ENCODE measurements around the gene SLC2A6. TPM values are rescaled to one million over a fixed set of nuclear protein-coding genes. Genes with fewer than 3 reads are reported as not detected.

Gene SLC2A6
- total and polyA plus RNA-seq, 4 donors, result 5.7 to 26.3 (median 20.3) TPM

GRCh38 chr9:133472277-133472645, 6.6 kb downstream of the SLC2A6 start:
- WGBS (ENCODE audit: insufficient coverage), result 84% methylated on average over 9 of the region's 11 CpGs
- no peak for DNase-seq (ENCODE audit: low read depth in 4 of 6, low spot score in 6 of 6)
- Histone ChIP-seq H3K27ac (ENCODE audit: low read depth, low read length) (no peak overlapping the region), H3K27me3 (ENCODE audit: control insufficient read depth, insufficient read depth, low read length) (no peaks in the 10 kb centered on the region), H3K9me3 (ENCODE audit: control insufficient read depth, insufficient read depth, low read length) (no peaks in the 10 kb centered on the region), H3K4me1 (ENCODE audit: control insufficient read depth, insufficient read depth, low read length) (peaks cover 20% of the 10 kb centered on the region), H3K4me3 (ENCODE audit: low read depth, low read length) (no peak overlapping the region), H3K36me3 (ENCODE audit: control insufficient read depth, insufficient read depth, low read length) (peaks cover 100% of the 10 kb centered on the region)

DNA sequence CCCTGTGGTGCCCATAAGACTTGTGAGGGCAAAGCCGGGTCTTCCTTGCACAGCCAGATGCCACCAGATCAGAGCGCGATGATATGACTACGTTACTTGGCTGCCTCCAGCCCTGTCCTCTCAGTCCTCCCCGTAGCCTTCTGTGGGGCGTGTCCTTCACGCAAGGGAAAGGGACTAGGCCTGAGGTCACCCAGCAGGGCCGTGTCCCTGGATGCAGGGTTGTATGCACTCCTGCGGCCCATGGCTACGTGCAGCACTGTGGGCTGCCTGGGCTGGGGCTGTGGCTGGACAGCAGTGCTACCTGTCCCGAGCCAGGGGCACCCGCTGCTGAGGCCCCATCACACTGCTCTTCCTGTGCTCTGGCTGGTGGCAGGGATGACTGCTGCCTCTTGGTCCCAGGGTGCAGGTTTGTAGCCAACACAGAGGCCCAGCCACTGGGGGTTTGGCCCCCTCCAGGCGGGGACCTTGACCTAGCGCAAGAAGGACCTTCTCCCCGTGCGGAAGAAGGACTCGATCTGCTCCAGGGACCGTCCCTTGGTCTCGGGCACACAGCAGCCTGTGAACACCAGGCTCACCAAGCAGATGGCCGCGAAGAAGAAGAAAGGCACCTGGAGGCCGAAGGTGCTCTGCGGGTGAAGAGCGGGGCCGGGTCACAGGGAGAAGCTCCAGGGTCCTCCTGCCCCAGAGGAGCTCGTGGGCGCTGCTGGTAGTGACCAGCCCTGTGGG, 7.2 kb downstream of the SLC2A6 start:
- peaks cover 98% of the 10 kb centered on the region for H3K36me3 ChIP-seq (ENCODE audit: control insufficient read depth, insufficient read depth, low read length)

GRCh38 chr9:133470988-133471387, 7.9 kb downstream of the SLC2A6 start:
- H3K9me3 ChIP-seq (ENCODE audit: control insufficient read depth, insufficient read depth, low read length), result no peaks in the 10 kb centered on the region
- H3K27me3 ChIP-seq (ENCODE audit: control insufficient read depth, insufficient read depth, low read length), result no peaks in the 10 kb centered on the region
- no peak for DNase-seq (ENCODE audit: low read depth in 4 of 6, low spot score in 6 of 6)
- 89% methylated on average over 4 of the region's 7 CpGs for WGBS (ENCODE audit: insufficient coverage)
- H3K27ac ChIP-seq (ENCODE audit: low read depth, low read length), result no peak overlapping the region
- peaks cover 91% of the 10 kb centered on the region for H3K36me3 ChIP-seq (ENCODE audit: control insufficient read depth, insufficient read depth, low read length)
- H3K4me1 ChIP-seq (ENCODE audit: control insufficient read depth, insufficient read depth, low read length), result peaks cover 9% of the 10 kb centered on the region
- no peak overlapping the region for H3K4me3 ChIP-seq (ENCODE audit: low read depth, low read length)

More for the DNA sequence above, 7.2 kb downstream of the SLC2A6 start:
- no peak overlapping the region for H3K4me3 ChIP-seq (ENCODE audit: low read depth, low read length)
- H3K27ac ChIP-seq (ENCODE audit: low read depth, low read length), result no peak overlapping the region
- no peaks in the 10 kb centered on the region for H3K9me3 ChIP-seq (ENCODE audit: control insufficient read depth, insufficient read depth, low read length)
- H3K4me1 ChIP-seq (ENCODE audit: control insufficient read depth, insufficient read depth, low read length), result peaks cover 14% of the 10 kb centered on the region
- WGBS (ENCODE audit: insufficient coverage), result 89% methylated on average over 24 of the region's 27 CpGs
- H3K27me3 ChIP-seq (ENCODE audit: control insufficient read depth, insufficient read depth, low read length), result no peaks in the 10 kb centered on the region
- DNase-seq (ENCODE audit: low read depth in 4 of 6, low spot score in 6 of 6), result no peak

- 71% methylated on average over 15 of the region's 16 CpGs for WGBS (ENCODE audit: insufficient coverage)
- H3K27ac ChIP-seq (ENCODE audit: low read depth, low read length), result no peak overlapping the region
Measured at GRCh38 chr9:133470427-133470924, 8.4 kb downstream of the SLC2A6 start.

DNA sequence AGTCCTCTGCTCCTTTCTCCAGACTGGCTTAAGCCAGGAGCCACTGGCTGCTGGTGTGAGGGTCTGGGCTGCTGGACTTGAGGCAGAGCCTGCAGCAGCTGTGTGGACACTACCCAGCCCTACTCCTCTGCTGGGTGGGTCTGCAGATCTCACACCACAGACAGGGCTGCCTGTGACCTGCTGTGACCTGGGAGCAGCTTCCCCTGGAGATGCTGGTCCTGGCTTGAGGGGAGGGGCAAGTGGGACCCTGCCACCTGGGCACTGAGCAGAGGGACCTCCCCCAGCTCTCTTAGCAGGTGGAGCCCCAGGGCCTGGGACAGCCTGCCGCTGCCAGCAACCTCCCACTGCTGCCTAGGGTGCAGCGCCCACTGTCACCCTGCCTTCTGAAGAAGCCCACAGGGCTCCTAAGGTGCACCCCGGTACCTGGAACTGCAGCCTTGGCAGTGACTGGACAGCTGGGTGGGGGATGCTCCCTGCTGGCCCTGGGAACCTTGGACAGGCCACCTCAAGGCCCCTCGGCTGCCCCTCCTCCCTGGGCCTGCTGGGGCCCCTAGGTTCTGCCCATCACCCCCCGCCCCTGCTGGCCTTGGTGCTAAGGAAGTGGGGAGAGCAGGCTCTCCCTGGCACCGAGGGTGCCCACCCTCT, 10.0 kb downstream of the SLC2A6 start:
- Histone ChIP-seq H3K4me3 (ENCODE audit: low read depth, low read length) (no peak overlapping the region), H3K9me3 (ENCODE audit: control insufficient read depth, insufficient read depth, low read length) (no peaks in the 10 kb centered on the region), H3K36me3 (ENCODE audit: control insufficient read depth, insufficient read depth, low read length) (peaks cover 89% of the 10 kb centered on the region), H3K4me1 (ENCODE audit: control insufficient read depth, insufficient read depth, low read length) (peaks cover 5% of the 10 kb centered on the region), H3K27me3 (ENCODE audit: control insufficient read depth, insufficient read depth, low read length) (no peaks in the 10 kb centered on the region), H3K27ac (ENCODE audit: low read depth, low read length) (no peak overlapping the region)
- DNase-seq (ENCODE audit: low read depth in 4 of 6, low spot score in 6 of 6), result no peak
- 93% methylated on average over 4 of the region's 6 CpGs for WGBS (ENCODE audit: insufficient coverage)

More at GRCh38 chr9:133470427-133470924, 8.4 kb downstream of the SLC2A6 start:
- H3K4me1 ChIP-seq (ENCODE audit: control insufficient read depth, insufficient read depth, low read length), result peaks cover 6% of the 10 kb centered on the region
- no peak overlapping the region for H3K4me3 ChIP-seq (ENCODE audit: low read depth, low read length)
- peaks cover 89% of the 10 kb centered on the region for H3K36me3 ChIP-seq (ENCODE audit: control insufficient read depth, insufficient read depth, low read length)
- no peaks in the 10 kb centered on the region for H3K9me3 ChIP-seq (ENCODE audit: control insufficient read depth, insufficient read depth, low read length)
- H3K27me3 ChIP-seq (ENCODE audit: control insufficient read depth, insufficient read depth, low read length), result no peaks in the 10 kb centered on the region
- DNase-seq (ENCODE audit: low read depth in 4 of 6, low spot score in 6 of 6), result peak in 1 of 6 donors; percentile 18

DNA sequence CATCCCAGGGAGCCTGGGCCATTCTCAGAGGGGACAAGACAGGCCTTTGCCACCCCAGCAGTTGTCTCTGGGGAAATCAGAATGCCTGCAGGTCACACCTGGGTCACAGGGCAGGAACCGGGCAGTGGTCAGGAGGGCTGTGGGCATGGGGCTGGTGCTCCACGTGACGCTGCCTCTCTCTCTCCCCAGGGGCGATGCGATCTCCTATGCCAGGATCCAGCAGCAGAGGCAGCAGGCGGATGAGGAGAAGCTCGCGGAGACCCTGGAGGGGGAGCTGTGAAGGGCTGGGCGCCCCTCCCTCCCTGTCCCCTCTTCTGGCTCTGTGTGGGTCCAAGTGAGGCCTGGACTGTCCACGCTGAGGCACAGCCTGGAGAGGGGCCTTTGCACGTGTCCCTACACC, 10.5 kb downstream of the SLC2A6 start:
- peaks cover 10% of the 10 kb centered on the region for H3K4me1 ChIP-seq (ENCODE audit: control insufficient read depth, insufficient read depth, low read length)
- H3K4me3 ChIP-seq (ENCODE audit: low read depth, low read length), result no peak overlapping the region
- DNase-seq (ENCODE audit: low read depth in 4 of 6, low spot score in 6 of 6), result no peak
- no peaks in the 10 kb centered on the region for H3K9me3 ChIP-seq (ENCODE audit: control insufficient read depth, insufficient read depth, low read length)
- peaks cover 89% of the 10 kb centered on the region for H3K36me3 ChIP-seq (ENCODE audit: control insufficient read depth, insufficient read depth, low read length)
- 87% methylated on average over 6 of the region's 11 CpGs for WGBS (ENCODE audit: insufficient coverage)
- H3K27me3 ChIP-seq (ENCODE audit: control insufficient read depth, insufficient read depth, low read length), result no peaks in the 10 kb centered on the region
- H3K27ac ChIP-seq (ENCODE audit: low read depth, low read length), result no peak overlapping the region

DNA sequence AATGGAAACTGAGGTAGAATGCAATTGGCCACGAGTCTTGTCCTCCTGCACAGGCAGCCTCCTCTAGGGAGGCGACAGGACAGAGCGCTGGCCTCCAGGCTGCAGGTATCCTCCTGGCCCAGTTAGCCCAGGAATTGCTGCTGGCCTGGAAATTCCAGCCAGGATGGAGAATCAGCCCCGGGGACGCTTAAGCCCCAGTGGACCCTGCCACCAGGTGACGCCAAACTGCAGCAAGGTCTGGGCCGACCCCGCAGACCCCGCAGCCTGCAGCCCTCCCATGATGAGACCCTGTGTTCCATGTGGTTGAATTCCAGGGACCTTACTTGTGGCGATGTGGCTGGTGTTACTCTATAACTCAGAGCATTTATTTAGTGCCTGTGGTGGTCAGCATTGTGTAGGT, 11.8 kb downstream of the SLC2A6 start:
- no peak for DNase-seq (ENCODE audit: low read depth in 4 of 6, low spot score in 6 of 6)
- Histone ChIP-seq H3K27me3 (ENCODE audit: control insufficient read depth, insufficient read depth, low read length) (no peaks in the 10 kb centered on the region), H3K36me3 (ENCODE audit: control insufficient read depth, insufficient read depth, low read length) (peaks cover 87% of the 10 kb centered on the region), H3K9me3 (ENCODE audit: control insufficient read depth, insufficient read depth, low read length) (no peaks in the 10 kb centered on the region), H3K27ac (ENCODE audit: low read depth, low read length) (no peak overlapping the region), H3K4me1 (ENCODE audit: control insufficient read depth, insufficient read depth, low read length) (peaks cover 20% of the 10 kb centered on the region), H3K4me3 (ENCODE audit: low read depth, low read length) (no peak overlapping the region)
- WGBS (ENCODE audit: insufficient coverage), result 82% methylated on average over 9 of the region's 10 CpGs

- WGBS (ENCODE audit: insufficient coverage), result 80% methylated on average over 1 of the region's 6 CpGs
Measured at GRCh38 chr9:133465984-133466383, 12.9 kb downstream of the SLC2A6 start.

DNA sequence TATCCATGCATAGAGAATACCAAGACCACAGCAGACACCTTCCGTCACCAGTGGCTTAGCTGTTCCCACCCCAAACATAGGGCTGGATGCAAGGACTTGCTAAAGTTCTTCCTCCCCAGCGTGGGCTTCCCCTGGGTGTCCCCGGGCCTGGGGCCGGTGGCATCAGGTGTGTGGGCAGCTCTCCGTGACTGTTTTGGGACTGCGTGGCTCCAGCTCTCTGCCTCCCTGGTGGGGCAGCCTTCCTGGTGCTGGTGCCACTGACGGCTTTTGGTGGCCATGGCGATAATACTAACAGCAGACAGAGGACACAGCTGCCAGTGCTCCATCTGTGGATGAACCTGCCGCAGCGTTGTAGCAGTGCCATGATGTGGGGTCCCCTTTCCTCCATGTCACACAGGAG, 14.3 kb downstream of the SLC2A6 start:
- H3K36me3 ChIP-seq (ENCODE audit: control insufficient read depth, insufficient read depth, low read length), result peaks cover 64% of the 10 kb centered on the region
- DNase-seq (ENCODE audit: low read depth in 4 of 6, low spot score in 6 of 6), result no peak
- 80% methylated on average over 10 of the region's 10 CpGs for WGBS (ENCODE audit: insufficient coverage)
- H3K27ac ChIP-seq (ENCODE audit: low read depth, low read length), result no peak overlapping the region
- no peak overlapping the region for H3K4me3 ChIP-seq (ENCODE audit: low read depth, low read length)
- no peaks in the 10 kb centered on the region for H3K9me3 ChIP-seq (ENCODE audit: control insufficient read depth, insufficient read depth, low read length)
- H3K4me1 ChIP-seq (ENCODE audit: control insufficient read depth, insufficient read depth, low read length), result peaks cover 37% of the 10 kb centered on the region
- H3K27me3 ChIP-seq (ENCODE audit: control insufficient read depth, insufficient read depth, low read length), result no peaks in the 10 kb centered on the region

More at GRCh38 chr9:133465984-133466383, 12.9 kb downstream of the SLC2A6 start:
- Histone ChIP-seq H3K36me3 (ENCODE audit: control insufficient read depth, insufficient read depth, low read length) (peaks cover 78% of the 10 kb centered on the region), H3K27me3 (ENCODE audit: control insufficient read depth, insufficient read depth, low read length) (no peaks in the 10 kb centered on the region), H3K4me1 (ENCODE audit: control insufficient read depth, insufficient read depth, low read length) (peaks cover 30% of the 10 kb centered on the region), H3K27ac (ENCODE audit: low read depth, low read length) (no peak overlapping the region), H3K9me3 (ENCODE audit: control insufficient read depth, insufficient read depth, low read length) (no peaks in the 10 kb centered on the region), H3K4me3 (ENCODE audit: low read depth, low read length) (no peak overlapping the region)
- DNase-seq (ENCODE audit: low read depth in 4 of 6, low spot score in 6 of 6), result no peak
